ENCODE measurements around the gene TCF7L1.

The TCF7L1 gene

DNA sequence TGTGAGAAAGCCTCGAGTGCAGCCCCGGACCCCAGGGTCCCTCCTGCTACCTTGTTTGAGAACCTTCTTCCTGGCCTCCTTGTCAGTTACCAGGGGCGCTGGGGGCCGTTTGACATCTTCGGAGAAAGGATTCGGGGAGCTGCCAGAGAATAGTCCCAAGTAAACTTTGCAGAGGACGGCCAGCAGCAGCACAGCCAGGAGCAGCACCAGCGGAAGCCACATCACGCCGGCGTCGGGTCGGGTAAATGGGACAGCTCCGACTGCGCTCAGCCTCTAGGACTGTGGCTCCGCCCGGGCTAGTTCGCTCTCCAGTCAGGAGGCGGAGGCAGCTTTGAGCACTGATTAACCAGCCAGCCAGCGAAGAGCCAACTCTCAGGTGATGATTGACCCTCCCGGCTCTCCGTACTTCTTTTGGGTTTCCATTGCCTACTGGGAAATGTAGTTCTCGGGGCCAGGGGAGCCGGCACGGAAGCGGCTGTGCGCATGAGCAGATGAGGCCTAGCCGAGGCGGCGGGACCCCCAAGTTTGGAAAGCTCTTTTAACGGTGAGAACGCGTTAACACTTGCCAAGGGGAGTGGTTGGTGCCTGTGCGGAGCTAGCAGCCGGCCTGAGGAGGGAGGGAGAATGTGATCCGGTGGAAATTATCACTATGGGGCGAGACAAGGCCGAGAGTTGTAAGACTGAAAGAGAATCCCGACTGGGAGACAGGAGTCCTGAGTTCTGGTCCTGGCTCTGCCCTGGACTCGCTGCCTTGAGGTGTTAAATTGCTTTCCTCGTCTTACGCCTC, 221.3 kb downstream of the TCF7L1 start, which contains the start of the genes ELMOD3 and RETSAT:
ELMOD3 (plus strand) TSS at position 484 of the 787 bp plus-strand sequence. CDS start 2,430 bp downstream, outside the sequence.
RETSAT (minus strand) TSS at position 243 of the 787 bp plus-strand sequence; CDS start at position 222, 21 bp downstream.
- peak; percentile 99 for DNase-seq (ENCODE audit: low read depth in 2 of 2)

GRCh38 chr2:85355073-85355410, 221.8 kb downstream of the TCF7L1 start:
- no peak for DNase-seq (ENCODE audit: low read depth in 2 of 2)

- DNase-seq (ENCODE audit: low read depth in 2 of 2), result no peak
These were observed 222.3 kb downstream of the TCF7L1 start for GRCh38 chr2:85355521-85355920.

- no peak for DNase-seq (ENCODE audit: low read depth in 2 of 2)
These were observed 223.0 kb downstream of the TCF7L1 start for GRCh38 chr2:85356186-85356585.

- DNase-seq (ENCODE audit: low read depth in 2 of 2), result no peak
These were observed 224.5 kb downstream of the TCF7L1 start for GRCh38 chr2:85357736-85358135.

All from fibroblast of skin of left biceps (primary cell).